CD4-positive, alpha-beta T cell treated with Interferon alpha-2 for 1 hour (primary cell): ENCODE data around the gene MIEF1.
A peak's percentile ranks its signal among the peaks of the same experiment; 100 is the strongest.
"Not testable (repeated sequence)": the region's sequence is repeated elsewhere in the genome, so short reads cannot be mapped to it uniquely, and the experiment has no call there.

ENCODE experiments used
- DNase-seq, 2 donors: peaks; one replicate each; pipeline ENCODE4 v3.0.0-alpha.2; 2020 to 2022

Gene MIEF1

DNA sequence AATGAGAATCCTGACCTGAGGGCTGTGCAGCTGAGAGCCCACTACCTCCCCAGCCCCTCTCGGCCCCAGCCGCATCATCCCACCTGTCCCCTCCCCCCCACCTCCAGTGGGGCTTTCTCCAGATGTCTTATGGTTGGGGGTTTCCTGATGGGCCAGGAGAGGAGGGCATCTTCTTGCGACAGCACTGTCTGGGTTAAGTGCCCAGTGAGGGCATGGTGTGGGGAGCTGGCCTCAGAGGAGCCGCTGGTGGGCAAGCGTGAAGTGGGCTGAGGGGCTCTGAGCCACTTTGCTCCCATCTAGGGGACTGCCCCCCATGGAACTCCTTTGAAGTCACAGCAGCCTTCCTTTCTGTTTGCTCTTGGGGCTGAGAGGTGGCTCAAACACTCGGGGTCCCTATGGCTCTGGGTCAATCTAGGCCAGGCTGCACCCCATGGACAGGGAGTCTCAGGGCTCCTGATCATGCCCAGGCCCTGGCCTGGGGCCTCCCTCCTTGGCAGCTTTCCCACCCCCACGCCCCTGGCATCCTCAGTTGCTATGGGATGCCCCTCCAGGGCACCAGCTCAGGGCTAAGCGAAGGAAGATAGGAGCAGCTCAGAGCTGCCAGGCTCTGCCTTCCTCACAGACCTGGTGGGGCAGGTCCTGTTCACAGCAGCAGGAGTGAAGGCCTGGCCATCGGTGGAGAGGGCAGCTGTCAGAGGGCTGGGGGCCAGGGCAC, 11.0 kb upstream of the MIEF1 start:
- DNase-seq: no peak

DNA sequence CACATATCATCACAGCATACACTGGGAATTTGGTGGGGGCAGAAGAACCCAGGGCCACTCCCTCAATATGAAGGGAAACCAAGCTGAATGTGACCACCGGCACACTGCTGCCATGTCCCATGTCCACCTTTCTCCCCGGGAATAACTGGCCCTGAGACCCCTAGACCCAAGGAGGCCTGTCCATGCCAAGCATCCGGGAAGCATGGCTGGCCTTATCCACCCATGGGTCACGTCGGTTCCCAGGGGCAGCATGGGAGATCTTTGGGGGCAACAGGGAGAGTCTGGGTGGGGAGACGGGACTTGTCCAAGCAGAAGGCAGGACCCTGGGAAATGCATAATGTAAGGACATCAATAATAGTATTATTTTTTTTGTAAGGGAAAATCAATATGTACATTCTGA, 10.4 kb upstream of the MIEF1 start:
- no peak for DNase-seq

DNA sequence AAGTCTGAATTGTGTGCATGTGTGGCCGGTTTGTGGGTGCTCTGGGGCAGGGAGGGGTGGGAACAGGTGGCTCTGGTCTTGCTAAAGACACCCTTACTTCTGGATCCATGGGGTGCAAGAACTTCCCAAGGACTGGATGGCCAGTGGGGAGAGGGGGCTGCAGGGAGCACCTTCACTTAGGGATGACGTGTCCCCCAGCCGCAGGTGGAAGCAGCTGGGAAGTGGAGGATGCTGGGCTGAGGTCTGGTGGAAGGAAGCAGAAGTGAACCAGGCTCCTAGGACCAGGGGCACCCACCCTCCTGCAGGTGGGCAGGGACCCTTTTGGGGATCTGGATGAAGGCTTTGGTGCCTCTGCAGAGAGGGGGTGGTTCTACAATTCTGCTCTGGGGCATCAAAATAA, 9.9 kb upstream of the MIEF1 start:
- no peak for DNase-seq

DNA sequence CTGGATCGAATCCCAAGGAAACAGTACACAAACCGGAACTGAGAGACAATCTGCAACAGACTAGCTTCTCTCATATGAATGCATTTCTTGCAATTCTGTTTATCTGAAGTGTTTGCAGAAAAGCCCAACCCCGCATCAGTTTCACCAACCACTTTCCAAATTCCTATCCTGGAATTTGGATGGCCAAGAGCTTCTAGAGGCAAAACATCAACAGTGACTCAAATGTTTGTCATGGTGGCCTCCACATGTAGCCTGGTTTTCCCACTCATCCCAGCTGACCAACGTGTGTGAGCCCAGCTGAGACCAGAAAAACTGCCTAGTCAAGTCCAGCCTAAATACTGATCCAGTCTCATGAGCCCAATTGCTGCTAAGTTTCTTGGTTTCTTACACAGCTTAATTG, 8.3 kb upstream of the MIEF1 start:
- no peak for DNase-seq

DNA sequence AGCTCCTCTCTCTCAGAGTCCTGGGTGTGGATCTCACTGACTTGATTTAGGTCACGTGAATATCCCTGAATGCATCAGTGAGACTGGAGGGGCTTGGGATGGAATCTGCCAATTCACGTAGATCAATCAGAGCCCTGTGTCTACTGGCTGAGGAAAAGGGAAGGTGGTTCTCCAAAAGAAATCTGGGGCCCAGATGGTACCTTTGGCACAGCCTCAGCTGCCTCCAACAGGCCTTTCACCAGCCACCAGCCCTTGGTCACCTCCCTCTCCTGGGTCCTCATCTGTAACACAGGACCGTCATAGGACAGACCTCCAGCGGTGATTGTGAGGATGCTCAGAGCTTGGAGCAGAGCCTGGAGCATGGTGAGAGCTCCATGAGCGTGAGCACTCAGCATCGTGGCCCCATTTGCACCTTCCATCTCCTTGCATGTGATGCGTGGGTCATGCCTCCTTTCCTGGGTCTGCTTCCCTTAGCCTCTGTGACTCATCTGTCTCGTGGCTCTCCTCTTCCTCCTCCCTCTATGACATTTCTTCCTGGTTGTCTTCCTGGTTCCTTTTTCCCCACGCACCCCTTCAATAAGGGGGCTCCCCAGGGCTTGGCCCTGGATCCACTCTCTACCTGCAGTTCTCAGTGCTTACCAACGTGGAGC, 7.5 kb upstream of the MIEF1 start:
- peak in 1 of 2 donors; percentile 31 for DNase-seq

DNA sequence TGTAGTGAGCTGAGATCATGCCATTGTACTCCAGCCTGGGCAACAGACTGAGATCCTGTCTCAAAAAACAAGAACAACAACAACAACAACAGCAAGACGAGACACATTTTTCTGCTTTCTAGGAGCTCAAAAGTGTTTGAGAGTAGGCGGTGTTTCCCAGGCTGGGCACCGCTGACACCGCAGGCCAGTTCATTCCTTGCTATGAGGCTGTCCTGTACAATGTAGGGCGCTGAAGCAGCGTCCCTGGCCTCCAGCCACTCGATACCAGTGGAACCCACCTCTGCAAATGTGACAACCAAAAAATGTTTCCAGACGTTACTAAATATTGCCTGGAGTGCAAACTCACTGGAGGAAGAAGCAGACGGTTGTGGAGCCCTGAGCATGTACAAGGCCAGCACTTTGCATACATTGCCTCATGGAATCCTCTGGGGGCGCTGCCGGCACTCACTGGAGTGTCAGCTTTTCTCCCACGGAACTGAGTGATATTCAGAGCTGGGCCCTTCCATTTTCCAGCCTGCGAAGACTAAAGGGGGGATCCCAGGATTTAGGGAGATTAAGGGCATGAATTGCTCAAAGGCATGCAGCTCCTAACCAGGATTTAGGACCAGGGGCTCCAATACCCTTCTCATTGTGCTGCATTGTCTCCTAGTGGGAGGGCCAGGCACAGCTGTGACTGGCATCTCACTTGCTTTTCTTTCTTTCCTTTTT, 5.8 kb upstream of the MIEF1 start:
- peak; percentile 58 to 59 for DNase-seq

DNA sequence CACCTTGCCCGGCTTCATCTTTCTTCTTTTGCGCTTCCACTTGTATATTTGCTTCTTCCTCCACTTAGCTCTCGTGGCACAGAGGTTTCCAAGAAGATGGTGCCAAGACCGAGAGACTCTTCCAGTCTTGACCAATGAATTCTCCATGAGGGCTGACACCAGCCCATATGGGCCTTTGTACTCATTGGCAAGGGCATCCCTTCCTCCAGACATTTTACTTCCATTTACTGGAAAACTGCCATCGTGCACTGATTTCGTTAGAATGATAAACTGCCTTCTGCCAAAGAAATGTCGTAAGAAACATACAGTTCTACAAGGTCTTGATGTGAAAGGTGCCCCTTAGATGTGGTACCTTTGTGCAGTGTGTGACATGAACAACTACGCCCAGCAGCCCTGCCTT, 4.7 kb upstream of the MIEF1 start:
- DNase-seq: no peak

DNA sequence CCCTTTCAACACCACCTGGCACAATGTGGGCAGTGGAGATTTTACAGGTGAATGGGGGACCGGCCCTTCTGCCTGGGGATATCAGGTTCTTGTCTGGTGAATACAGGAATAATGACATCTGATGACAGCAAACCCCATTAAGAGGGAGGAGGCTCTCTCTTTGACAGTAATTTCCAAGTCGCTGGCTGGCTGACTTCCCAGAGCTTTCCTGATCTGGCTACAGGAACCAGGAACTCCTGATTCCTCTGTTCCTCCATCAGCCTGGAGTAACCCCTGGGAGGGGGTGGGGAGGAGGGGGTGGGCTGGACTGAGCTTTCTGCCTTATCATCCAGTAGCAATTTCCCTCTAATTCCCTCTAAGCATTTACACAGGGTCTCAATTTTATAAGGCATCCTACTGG, 3.7 kb upstream of the MIEF1 start:
- DNase-seq: no peak

DNA sequence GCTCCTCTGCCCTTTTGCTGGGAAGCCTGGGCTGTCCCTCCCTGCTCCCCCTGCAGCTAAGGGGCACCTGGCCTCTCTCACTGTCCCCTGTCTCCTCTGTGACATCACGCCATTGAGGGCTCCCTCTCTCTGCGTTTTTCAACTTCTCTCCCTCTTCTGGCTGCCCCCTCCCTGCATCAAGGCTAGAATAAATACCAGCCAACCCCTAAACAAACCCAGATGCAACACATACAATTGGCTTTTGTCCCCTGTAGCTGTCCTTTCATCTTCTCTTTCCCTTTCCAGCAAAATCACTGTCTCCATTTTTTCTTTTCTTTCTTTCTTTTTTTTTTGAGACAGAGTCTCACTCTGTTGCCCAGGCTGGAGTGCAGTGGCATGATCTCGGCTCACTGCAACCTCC, 3.3 kb upstream of the MIEF1 start:
- no peak for DNase-seq

DNA sequence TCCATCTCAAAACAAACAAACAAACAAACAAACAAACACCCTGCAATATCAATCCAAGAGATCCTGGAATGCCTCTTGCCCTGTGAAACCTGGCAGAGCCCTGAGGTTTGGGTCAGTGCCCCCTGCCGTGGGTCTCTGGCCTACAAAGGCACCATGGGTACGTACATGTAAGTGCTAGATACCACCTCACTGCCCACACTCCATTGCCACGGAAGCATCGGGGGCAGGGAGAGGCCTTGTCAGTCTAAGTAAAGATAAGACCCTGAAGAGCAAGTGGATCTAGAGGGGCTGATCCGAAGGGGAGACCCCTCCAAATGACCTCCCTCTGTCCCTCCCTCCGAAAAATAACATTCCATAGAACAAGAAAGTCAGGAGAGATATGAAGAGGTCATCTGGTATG, 2.0 kb upstream of the MIEF1 start:
- DNase-seq: no peak

DNA sequence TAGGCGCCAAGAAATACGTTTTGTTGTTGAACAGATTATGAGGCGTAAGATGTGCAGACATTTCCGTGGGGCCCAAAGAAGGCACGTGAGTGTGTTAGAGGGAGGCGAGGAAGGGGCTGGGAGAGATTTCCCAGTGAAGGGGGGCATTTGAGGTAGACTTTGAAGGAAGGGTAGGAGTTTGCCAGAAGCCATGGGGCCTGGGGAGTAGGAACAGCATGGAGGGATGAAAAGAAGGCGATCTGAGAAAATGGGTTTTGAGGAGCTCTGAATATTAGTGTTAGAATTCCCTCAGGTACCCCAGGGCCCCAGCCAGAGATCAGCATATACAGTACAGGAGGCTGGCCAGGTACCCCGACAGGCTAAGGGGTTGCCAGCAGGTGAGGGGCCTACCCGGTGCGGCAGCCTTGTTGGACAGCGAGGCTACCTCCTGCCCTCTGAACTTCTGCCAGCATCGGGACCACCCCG, 414 bp upstream of the MIEF1 start:
- DNase-seq: no peak

DNA sequence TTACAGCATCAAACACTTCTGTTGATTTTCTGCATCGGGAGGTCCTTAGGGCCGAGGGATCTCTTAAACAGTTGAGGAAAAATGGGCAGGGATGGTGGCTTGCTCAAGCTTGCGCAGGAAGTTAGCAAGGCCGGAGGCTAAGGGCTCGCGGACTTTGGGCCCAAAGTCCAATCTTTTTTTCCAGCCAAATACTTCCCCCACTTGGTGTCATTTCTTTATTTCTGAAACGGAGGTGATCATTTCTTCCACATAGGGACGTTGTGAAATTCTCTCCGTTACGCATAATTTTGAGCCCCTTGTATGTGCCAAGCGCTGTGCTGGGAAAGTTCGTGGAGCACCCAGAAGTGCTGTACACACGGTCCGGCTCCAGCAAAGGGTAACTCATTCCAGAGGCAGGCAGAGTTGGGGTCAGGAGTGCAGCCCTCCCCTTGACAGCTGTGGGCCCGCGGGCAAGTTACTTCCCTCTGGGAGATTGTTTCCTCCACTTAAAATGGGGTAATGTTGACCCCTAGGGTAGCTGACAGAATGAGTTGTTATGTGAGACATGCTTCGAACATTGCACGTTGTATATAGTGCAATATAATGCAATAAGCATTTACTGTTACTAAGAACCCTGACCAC, 809 bp downstream of the MIEF1 start:
- no peak for DNase-seq

DNA sequence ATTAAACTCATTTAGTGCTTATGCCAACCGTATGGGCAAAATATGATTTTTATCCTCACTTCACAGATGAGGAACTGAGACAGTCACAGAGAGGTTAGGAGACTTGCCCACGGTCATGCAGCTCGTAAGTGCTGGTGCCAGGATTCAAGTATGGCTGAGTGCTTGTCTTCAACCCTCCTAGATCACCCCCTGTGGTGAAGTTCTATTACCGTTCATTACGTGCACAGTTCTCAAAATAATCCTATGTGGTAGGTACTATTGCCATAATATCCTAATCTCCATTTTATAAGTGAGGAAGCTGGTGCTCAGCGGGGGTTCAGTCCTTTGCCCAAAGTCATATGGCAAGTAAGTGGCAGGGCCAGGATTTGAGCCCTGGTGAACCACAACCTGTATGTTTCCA, 1.5 kb downstream of the MIEF1 start:
- DNase-seq: no peak

DNA sequence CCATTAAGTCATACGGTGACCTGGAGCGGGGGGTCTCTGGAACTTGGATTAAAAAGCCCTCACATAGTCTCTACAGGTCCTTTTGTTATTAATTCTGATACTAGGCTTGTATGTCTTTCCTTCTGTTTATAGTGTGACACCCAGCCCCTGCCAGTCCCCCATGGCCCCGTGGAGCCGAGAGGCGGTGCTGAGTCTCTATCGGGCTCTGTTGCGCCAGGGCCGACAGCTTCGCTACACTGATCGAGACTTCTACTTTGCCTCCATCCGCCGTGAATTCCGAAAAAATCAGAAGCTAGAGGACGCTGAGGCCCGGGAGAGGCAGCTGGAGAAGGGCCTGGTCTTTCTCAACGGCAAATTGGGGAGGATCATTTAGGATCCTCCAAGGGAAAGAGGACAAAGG, 2.0 kb downstream of the MIEF1 start:
- DNase-seq: no peak

DNA sequence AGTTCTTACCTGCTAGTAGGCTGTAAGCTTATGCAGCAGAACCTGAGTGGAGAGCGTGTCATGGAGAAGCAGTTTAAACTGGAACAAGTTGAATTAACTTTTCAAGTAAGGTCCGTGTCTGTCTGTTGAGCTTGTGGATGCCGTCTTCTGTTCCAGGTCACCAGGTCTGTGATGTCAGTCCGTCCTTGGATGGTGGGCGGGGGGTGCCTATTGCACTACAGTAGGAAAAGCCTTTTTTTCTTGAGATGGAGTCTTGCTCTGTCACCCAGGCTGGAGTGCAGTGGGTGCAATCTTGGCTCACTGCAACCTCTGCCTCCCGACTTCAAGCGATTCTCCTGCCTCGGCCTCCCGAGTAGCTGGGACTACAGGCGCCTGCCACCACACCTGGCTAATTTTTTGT, 4.9 kb downstream of the MIEF1 start:
- DNase-seq: not testable (repeated sequence)

DNA sequence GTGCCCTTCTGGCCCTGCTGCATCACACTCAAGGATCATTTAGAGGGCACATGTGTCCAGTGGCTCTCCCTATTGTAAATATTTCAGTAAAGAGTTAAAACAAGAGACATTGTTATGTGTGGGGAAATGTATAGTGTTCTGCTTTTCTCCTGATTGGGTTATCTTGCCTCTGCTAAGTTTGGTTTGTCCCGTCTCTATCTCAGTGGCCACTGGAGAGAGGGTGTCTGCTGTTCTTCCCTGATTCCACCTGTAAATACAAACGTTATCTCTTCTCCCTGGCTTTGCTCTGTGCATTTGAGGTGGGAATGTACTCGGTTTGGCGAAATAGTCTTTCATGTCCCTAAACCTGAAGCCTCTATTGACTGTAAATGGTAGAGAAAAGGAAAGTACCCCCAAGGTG, 6.3 kb downstream of the MIEF1 start:
- DNase-seq: no peak

DNA sequence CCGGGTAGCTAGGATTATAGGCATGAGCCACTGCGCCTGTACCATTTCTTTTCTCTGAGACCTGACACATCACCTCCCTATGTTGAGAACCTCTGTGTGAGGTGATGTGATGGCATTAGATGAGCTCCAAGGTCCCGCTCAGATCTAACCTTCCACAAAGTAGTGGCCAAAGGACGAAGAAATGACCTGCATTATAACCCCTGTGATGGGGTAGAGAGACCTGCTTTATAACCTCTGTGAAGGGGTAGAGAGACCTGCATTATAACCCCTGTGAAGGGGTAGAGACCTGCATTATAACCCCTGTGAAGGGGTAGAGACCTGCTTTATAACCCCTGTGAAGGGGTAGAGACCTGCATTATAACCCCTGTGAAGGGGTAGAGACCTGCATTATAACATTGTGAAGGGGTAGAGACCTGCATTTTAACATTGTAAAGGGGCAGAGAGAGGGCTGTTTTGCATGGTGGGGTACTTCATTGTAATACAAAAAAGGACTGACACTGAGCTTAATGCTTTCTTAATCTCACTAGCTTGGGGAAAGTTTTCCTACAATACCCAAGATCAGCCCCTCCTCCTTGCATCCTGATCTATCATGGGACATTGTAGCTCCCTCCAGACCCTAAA, 8.5 kb downstream of the MIEF1 start:
- no peak for DNase-seq

DNA sequence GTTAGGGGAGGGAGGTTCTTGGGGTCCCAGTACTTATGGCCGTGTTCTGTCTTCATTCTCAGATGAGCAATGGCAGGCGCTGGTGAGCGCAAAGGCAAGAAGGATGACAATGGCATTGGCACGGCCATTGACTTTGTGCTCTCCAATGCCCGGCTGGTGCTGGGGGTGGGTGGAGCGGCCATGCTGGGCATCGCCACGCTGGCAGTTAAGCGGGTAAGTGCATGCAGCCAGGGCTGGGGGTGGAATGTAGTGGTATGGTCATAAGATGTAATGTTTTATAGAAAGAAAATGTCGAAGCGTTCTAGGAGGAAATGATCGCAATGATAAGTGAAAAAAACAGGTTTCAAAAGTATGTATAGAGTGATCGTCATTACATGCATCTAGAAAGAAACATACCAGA, 9.1 kb downstream of the MIEF1 start:
- no peak for DNase-seq

DNA sequence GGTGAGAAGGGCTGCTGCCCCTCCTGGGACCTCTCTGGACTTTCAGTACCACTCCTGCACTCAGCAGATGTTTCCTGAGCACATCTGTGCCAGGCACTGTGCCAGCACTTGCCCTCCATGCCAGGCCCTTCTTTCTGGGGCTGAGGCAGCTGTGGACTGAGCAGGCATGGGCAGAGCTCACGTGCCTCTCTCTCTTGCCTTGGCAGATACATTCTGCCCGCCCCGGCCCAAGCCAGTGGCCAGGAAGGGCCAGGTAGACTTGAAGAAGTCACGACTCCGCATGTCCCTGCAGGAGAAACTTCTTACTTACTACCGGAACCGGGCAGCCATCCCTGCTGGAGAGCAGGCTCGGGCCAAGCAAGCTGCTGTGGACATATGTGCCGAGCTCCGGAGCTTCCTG, 9.9 kb downstream of the MIEF1 start:
- no peak for DNase-seq

DNA sequence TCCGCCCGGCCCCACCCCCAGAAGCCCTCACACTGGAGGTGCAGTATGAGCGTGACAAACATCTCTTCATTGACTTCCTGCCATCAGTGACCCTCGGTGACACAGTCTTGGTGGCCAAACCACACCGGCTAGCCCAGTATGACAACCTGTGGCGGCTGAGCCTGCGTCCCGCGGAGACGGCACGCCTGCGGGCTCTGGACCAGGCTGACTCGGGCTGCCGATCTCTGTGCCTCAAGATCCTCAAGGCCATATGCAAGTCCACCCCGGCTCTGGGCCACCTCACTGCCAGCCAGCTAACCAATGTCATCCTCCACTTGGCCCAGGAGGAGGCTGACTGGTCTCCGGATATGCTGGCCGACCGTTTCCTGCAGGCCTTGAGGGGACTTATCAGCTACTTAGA, 11.7 kb downstream of the MIEF1 start:
- DNase-seq: no peak

DNA sequence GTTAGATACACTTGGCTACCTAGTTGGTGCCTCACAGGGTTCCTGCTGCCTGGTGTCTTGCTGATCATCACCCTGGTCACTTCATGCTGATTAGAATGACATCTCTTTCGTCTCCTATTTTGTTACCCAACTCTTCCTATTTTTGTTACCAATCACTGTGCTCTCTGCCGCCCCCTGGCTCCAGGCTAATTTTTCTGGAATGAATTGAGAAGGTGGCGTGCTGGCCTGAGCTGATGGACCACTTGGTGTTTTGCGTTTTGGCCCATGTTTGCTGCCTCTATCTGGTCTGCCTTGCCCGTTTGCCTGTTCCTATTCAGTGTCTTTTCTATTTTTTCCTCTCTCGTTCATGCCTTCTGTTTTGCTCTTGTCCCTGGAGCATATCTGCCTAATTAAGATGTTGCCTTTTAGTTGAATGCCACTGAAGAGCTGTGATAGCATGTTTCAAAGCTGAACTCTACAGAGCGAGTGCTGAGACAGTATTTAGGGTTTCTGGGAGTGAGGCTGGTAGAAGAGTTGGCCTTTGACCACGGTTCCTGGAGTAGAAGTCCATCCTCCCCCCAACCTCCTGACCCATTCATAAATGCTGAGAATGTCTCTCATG, 12.4 kb downstream of the MIEF1 start:
- DNase-seq: peak; percentile 32 to 58

DNA sequence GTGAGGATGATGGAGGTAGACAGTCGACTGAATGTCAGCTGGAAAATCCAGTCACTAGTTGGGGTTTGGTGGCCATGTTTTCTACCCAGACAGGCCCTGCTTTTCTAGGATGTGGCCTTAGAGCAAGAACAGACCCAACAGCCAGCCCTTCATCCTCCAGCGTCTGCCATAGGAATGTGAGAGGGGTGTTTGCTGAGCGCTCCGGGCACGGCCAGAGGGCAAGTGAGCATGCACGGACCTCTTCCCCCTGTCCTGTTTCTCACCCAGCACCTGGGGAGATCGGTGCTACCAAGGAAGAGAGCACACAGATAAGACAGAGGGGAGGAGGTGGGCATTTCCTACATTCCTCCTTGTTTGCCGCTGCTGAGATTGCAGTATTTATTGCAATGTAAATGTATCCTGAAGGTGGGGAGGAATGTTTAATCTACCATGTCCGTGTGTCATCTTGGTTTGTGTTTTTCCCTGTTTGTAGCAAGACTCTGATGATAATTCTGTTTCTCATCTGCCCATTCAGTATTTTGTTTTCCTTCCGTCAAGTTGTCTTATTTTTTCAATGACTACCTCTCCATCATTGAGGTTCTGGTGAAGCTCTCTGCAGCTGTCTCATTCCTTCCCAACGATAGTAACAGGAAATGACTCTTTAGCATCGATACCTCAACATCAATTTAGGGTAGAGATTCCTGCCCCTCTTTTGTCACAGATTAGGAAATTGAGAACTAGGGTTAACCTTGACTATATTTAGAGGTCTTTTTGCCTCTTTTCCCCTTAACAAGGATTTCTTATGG, 13.4 kb downstream of the MIEF1 start:
- DNase-seq: no peak
